H9 (cell line): ENCODE data around the gene TTC9. TPM values are rescaled to one million over a fixed set of nuclear protein-coding genes. Genes with fewer than 3 reads are reported as not detected.

Source experiments
- DNase-seq: peaks from one replicate; pipeline ENCODE4 v3.0.0-alpha.2; 2017
- H2AFZ ChIP-seq: one replicate; pipeline ENCODE4 v1.6.1; 2013; ENCODE audit warnings: mild to moderate bottlenecking, low read length, control low read depth, moderate library complexity
- H2AK5ac ChIP-seq: 2 replicates; pipeline ENCODE4 v1.6.1; 2013; ENCODE audit warnings: low read length, control low read depth, mixed read lengths; ENCODE audit not compliant: insufficient read length
- H2BK120ac ChIP-seq: one replicate; pipeline ENCODE4 v1.6.1; 2013; ENCODE audit warnings: low read depth, mild to moderate bottlenecking, low read length, control low read depth, inconsistent platforms; ENCODE audit not compliant: poor library complexity, severe bottlenecking
- H2BK12ac ChIP-seq: 2 replicates; pipeline ENCODE4 v1.6.1; 2013; ENCODE audit warnings: low read length, control low read depth, mixed read lengths, low read depth; ENCODE audit not compliant: insufficient read length
- H2BK15ac ChIP-seq: 2 replicates; pipeline ENCODE4 v1.6.1; 2013; ENCODE audit warnings: low read depth, low read length, control low read depth
- H2BK20ac ChIP-seq: one replicate; pipeline ENCODE4 v1.6.1; 2013; ENCODE audit warnings: low read depth, mild to moderate bottlenecking, low read length, control low read depth, inconsistent platforms; ENCODE audit not compliant: poor library complexity, severe bottlenecking
- H2BK5ac ChIP-seq: 2 replicates; pipeline ENCODE4 v1.6.1; 2013; ENCODE audit warnings: low read length, control low read depth, mixed read lengths; ENCODE audit not compliant: insufficient read length
- H3K14ac ChIP-seq: 2 replicates; pipeline ENCODE4 v1.6.1; 2013; ENCODE audit warnings: low read length, control low read depth; ENCODE audit not compliant: insufficient read depth
- H3K18ac ChIP-seq: 2 replicates; pipeline ENCODE4 v1.6.1; 2013; ENCODE audit warnings: low read depth, mild to moderate bottlenecking, mixed read lengths, low read length, control low read depth; ENCODE audit not compliant: insufficient read length
- H3K23ac ChIP-seq: 2 replicates; pipeline ENCODE4 v1.6.1; 2013; ENCODE audit warnings: low read length, control low read depth, mixed read lengths, low read depth; ENCODE audit not compliant: insufficient read length
- H3K23me2 ChIP-seq: 2 replicates; pipeline ENCODE4 v1.6.1; 2013; ENCODE audit warnings: low read depth, mild to moderate bottlenecking, mixed read lengths, low read length, control low read depth; ENCODE audit not compliant: insufficient read length, poor library complexity, severe bottlenecking
- H3K27ac ChIP-seq: 2 replicates; pipeline ENCODE4 v1.5.1; 2013; ENCODE audit warnings: low read length, control low read depth, mixed read lengths, low read depth; ENCODE audit not compliant: insufficient read length
- H3K27me3 ChIP-seq: 2 replicates; pipeline ENCODE4 v1.6.1; 2013; ENCODE audit warnings: low read length, control low read depth, inconsistent platforms; ENCODE audit not compliant: insufficient read depth
- H3K4ac ChIP-seq: 2 replicates; pipeline ENCODE4 v1.6.1; 2013; ENCODE audit warnings: low read depth, mild to moderate bottlenecking, control low read depth, inconsistent platforms, low read length, moderate library complexity
- H3K4me1 ChIP-seq: 2 replicates; pipeline ENCODE4 v1.6.1; 2013; ENCODE audit warnings: low read length, control low read depth, inconsistent platforms; ENCODE audit not compliant: insufficient read depth
- H3K4me2 ChIP-seq: 2 replicates; pipeline ENCODE4 v1.6.1; 2013; ENCODE audit warnings: low read length, control low read depth, mixed read lengths; ENCODE audit not compliant: insufficient read length, insufficient read depth
- H3K56ac ChIP-seq: 2 replicates; pipeline ENCODE4 v1.6.1; 2013; ENCODE audit warnings: low read depth, mild to moderate bottlenecking, mixed read lengths, low read length, control low read depth; ENCODE audit not compliant: insufficient read length
- H3K79me1 ChIP-seq: 2 replicates; pipeline ENCODE4 v1.6.1; 2013; ENCODE audit warnings: low read depth, mild to moderate bottlenecking, moderate library complexity, low read length, control low read depth, inconsistent platforms; ENCODE audit not compliant: insufficient read depth, poor library complexity, severe bottlenecking
- H3K79me2 ChIP-seq: 2 replicates; pipeline ENCODE4 v1.6.1; 2013; ENCODE audit warnings: low read length, control low read depth, inconsistent platforms; ENCODE audit not compliant: insufficient read depth
- H3K9ac ChIP-seq: 2 replicates; pipeline ENCODE4 v1.6.1; 2013; ENCODE audit warnings: low read length, control low read depth, mixed read lengths; ENCODE audit not compliant: insufficient read length; ENCODE audit errors: extremely low read depth
- H3K9me3 ChIP-seq: one replicate; pipeline ENCODE4 v1.6.1; 2013; ENCODE audit warnings: low read depth, low read length, inconsistent platforms; ENCODE audit not compliant: control insufficient read depth
- H3T11ph ChIP-seq: one replicate; pipeline ENCODE4 v1.6.1; 2013; ENCODE audit warnings: mild to moderate bottlenecking, low read length, control low read depth, inconsistent platforms
- H4K20me1 ChIP-seq: one replicate; pipeline ENCODE4 v1.6.1; 2013; ENCODE audit not compliant: control insufficient read depth, insufficient read length, insufficient read depth
- H4K5ac ChIP-seq: 2 replicates; pipeline ENCODE4 v1.6.1; 2013; ENCODE audit warnings: low read depth, mild to moderate bottlenecking, mixed read lengths, low read length, control low read depth; ENCODE audit not compliant: insufficient read length
- H4K8ac ChIP-seq: replicated peaks from 2 replicates; pipeline ENCODE4 v1.6.1; 2013; ENCODE audit warnings: low read length, control low read depth, mixed read lengths, low read depth; ENCODE audit not compliant: insufficient read length
- H4K91ac ChIP-seq: 2 replicates; pipeline ENCODE4 v1.6.1; 2013; ENCODE audit warnings: low read depth, mild to moderate bottlenecking, moderate library complexity, mixed read lengths, low read length, control low read depth; ENCODE audit not compliant: insufficient read length
- H3K27ac Mint-ChIP-seq, 3 experiments: 2 replicates in 2 of 3; 3 replicates in 1 of 3; pipeline ENCODE4 v1.8.0; 2020 to 2021; ENCODE audit warnings: mixed read lengths in 3 of 3, mild to moderate bottlenecking in 1 of 3, moderate library complexity in 1 of 3
- H3K27me3 Mint-ChIP-seq: 2 replicates; pipeline ENCODE4 v1.8.0; 2021; ENCODE audit warnings: low read depth, mild to moderate bottlenecking, moderate library complexity, mixed read lengths
- H3K36me3 Mint-ChIP-seq, 3 experiments: 2 replicates in 2 of 3; 3 replicates in 1 of 3; pipeline ENCODE4 v1.8.0; 2020 to 2021; ENCODE audit warnings: low read depth in 3 of 3, mixed read lengths in 3 of 3; ENCODE audit not compliant: insufficient read depth in 1 of 3
- H3K4me1 Mint-ChIP-seq, 2 experiments: 2 replicates each; pipeline ENCODE4 v1.8.0; 2020; ENCODE audit warnings: mixed read lengths in 2 of 2
- H3K4me3 Mint-ChIP-seq, 2 experiments: 2 replicates in 1 of 2; 3 replicates in 1 of 2; pipeline ENCODE4 v1.8.0; 2020 to 2021; ENCODE audit warnings: mild to moderate bottlenecking in 2 of 2, mixed read lengths in 2 of 2, moderate library complexity in 1 of 2
- H3K9me3 Mint-ChIP-seq, 2 experiments: 2 replicates in 1 of 2; 3 replicates in 1 of 2; pipeline ENCODE4 v1.8.0; 2020; ENCODE audit warnings: mild to moderate bottlenecking in 2 of 2, mixed read lengths in 2 of 2, moderate library complexity in 1 of 2
- total RNA-seq: library from RNA; stranded (reverse); gene quantifications from 2 replicates; pipeline ENCODE4 v1.2.1, GENCODE V29; 2021
- TF ChIP-seq, protein P1 (sequence below): fragments of 200-600 bp; sonication (generic); conservative IDR thresholded peaks from 3 replicates; pipeline ENCODE4 v1.8.0; 2021; ENCODE audit warnings: antibody characterized with exemption, mild to moderate bottlenecking

TTC9 gene
- total RNA-seq, 1 experiment from 2014 or later: 17.4 TPM

DNA sequence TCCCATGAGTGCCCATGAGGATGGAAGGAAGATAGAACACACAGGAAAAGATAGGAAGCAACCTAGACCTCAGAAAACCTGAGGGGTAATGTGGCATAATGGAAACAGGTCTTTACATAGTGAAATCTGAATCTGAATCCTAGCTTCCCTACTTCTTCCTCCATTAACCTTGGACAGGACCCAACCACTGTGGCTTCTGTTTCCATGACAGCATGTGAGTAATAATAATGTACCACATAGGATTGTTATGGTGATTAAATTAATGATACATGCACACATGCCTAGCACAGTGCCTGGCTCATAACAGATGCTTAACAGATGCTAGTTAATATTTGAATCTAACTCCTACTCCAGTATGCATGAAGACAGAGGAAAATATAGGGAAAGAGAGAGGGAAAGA, 11.2 kb downstream of the TTC9 start:
- Histone ChIP-seq H2BK5ac (no peak overlapping the region), H4K5ac (no peak overlapping the region), H2BK120ac (no peak overlapping the region), H2AK5ac (no peak overlapping the region), H4K91ac (no peak overlapping the region), H3K14ac (no peak overlapping the region), H3K56ac (no peak overlapping the region), H2AFZ (no peak overlapping the region), H2BK12ac (no peak overlapping the region), H2BK20ac (no peak overlapping the region), H3K9me3 (no peaks in the 10 kb centered on the region), H3T11ph (no peak overlapping the region), H3K79me2 (peaks cover 23% of the 10 kb centered on the region; the same call in 1 of the 2 replicates), H3K27ac (no peak overlapping the region), H3K79me1 (peaks cover 3% of the 10 kb centered on the region), H2BK15ac (no peak overlapping the region), H4K20me1 (no peaks in the 10 kb centered on the region), H3K4me2 (no peak overlapping the region), H3K23ac (no peak overlapping the region), H4K8ac (no peak overlapping the region), H3K9ac (no peak overlapping the region), H3K4me1 (peaks cover 33% of the 10 kb centered on the region), H3K23me2 (no peaks in the 10 kb centered on the region), H3K4ac (no peak overlapping the region), H3K18ac (no peak overlapping the region), H3K27me3 (no peaks in the 10 kb centered on the region; the same call in 1 of the 2 replicates)
- Mint-ChIP-seq H3K9me3 (no peaks in the 10 kb centered on the region), H3K36me3 (peaks cover 28 to 35% (median 28%) of the 10 kb centered on the region in 3 experiments), H3K4me3 (no peak overlapping the region), H3K27me3 (no peaks in the 10 kb centered on the region), H3K4me1 (peaks cover 56 to 69% of the 10 kb centered on the region in 2 experiments), H3K27ac (peak overlapping the region; percentile 1 to 89 (median 7); a peak in 2 of 7 replicates)
- TF ChIP-seq, protein P1, sequence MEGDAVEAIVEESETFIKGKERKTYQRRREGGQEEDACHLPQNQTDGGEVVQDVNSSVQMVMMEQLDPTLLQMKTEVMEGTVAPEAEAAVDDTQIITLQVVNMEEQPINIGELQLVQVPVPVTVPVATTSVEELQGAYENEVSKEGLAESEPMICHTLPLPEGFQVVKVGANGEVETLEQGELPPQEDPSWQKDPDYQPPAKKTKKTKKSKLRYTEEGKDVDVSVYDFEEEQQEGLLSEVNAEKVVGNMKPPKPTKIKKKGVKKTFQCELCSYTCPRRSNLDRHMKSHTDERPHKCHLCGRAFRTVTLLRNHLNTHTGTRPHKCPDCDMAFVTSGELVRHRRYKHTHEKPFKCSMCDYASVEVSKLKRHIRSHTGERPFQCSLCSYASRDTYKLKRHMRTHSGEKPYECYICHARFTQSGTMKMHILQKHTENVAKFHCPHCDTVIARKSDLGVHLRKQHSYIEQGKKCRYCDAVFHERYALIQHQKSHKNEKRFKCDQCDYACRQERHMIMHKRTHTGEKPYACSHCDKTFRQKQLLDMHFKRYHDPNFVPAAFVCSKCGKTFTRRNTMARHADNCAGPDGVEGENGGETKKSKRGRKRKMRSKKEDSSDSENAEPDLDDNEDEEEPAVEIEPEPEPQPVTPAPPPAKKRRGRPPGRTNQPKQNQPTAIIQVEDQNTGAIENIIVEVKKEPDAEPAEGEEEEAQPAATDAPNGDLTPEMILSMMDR: no peak
- no peak for DNase-seq
